Liver (tissue), 9 donors: ENCODE data around the gene SPATS2L. TPM values are rescaled to one million over a fixed set of nuclear protein-coding genes. Genes with fewer than 3 reads are reported as not detected.

ENCODE experiments used
- DNase-seq: peaks from one replicate; pipeline ENCODE4 v3.0.0-alpha.2; 2017; ENCODE audit warnings: low spot score
- H3K27ac ChIP-seq, 2 donors: one replicate each; pipeline ENCODE4 v1.7.0; 2013; ENCODE audit warnings: inconsistent platforms in 2 of 2, low read length in 2 of 2, control low read depth in 1 of 2, low read depth in 1 of 2, mild to moderate bottlenecking in 1 of 2
- H3K27me3 ChIP-seq, 4 donors: one replicate each; pipeline versions ENCODE4 v1.6.1 to v1.7.0; 2013; ENCODE audit warnings: low read length in 3 of 4, inconsistent platforms in 1 of 4, mild to moderate bottlenecking in 1 of 4, moderate library complexity in 1 of 4; ENCODE audit not compliant: control insufficient read depth in 4 of 4, insufficient read depth in 4 of 4
- H3K36me3 ChIP-seq, 4 donors: one replicate each; pipeline versions ENCODE4 v1.6.1 to v1.7.0; 2013; ENCODE audit warnings: low read length in 3 of 4, mild to moderate bottlenecking in 3 of 4, low read depth in 1 of 4, moderate library complexity in 1 of 4; ENCODE audit not compliant: control insufficient read depth in 4 of 4, insufficient read depth in 3 of 4
- H3K4me1 ChIP-seq, 4 donors: one replicate each; pipeline versions ENCODE4 v1.6.1 to v1.7.0; 2013; ENCODE audit warnings: low read length in 3 of 4, mild to moderate bottlenecking in 3 of 4, moderate library complexity in 1 of 4; ENCODE audit not compliant: control insufficient read depth in 4 of 4, insufficient read depth in 4 of 4
- H3K4me3 ChIP-seq, 3 donors: one replicate each; pipeline versions ENCODE4 v1.6.1 to v1.7.0; 2013; ENCODE audit warnings: low read length in 3 of 3, control low read depth in 1 of 3, low read depth in 1 of 3, mild to moderate bottlenecking in 1 of 3
- H3K9ac ChIP-seq, 2 donors: one replicate each; pipeline ENCODE4 v1.7.0; 2013; ENCODE audit warnings: low read length in 2 of 2, mild to moderate bottlenecking in 2 of 2, moderate library complexity in 2 of 2, control low read depth in 1 of 2, low read depth in 1 of 2
- H3K9me3 ChIP-seq, 4 donors: one replicate each; pipeline versions ENCODE4 v1.6.1 to v1.7.0; 2013; ENCODE audit warnings: low read length in 3 of 4; ENCODE audit not compliant: control insufficient read depth in 4 of 4
- ATF3 ChIP-seq: IDR thresholded peaks from 2 replicates; pipeline ENCODE4 v1.6.1; 2016; ENCODE audit warnings: antibody characterized with exemption
- CTCF ChIP-seq: fragments of 150-350 bp; IDR thresholded peaks from 2 replicates; pipeline ENCODE4 v1.5.1; 2017; ENCODE audit warnings: improper control_type of control experiment, low read depth, low read length; ENCODE audit not compliant: missing input control
- EGR1 ChIP-seq, 2 donors: IDR thresholded peaks; 2 replicates each; pipeline ENCODE4 v1.6.1; 2016 to 2018; ENCODE audit warnings: antibody characterized with exemption in 2 of 2, low read depth in 2 of 2
- FOXA1 ChIP-seq: IDR thresholded peaks from 2 replicates; pipeline ENCODE4 v1.6.1; 2016; ENCODE audit warnings: antibody characterized with exemption
- FOXA2 ChIP-seq: IDR thresholded peaks from 2 replicates; pipeline ENCODE4 v1.6.1; 2016; ENCODE audit warnings: antibody characterized with exemption
- GABPA ChIP-seq, 2 donors: IDR thresholded peaks in 1 of 2; conservative IDR thresholded peaks in 1 of 2; 2 replicates each; pipeline ENCODE4 v1.6.1; 2016; ENCODE audit warnings: antibody characterized with exemption in 2 of 2, mild to moderate bottlenecking in 1 of 2, moderate library complexity in 1 of 2
- HNF4A ChIP-seq, 2 donors: conservative IDR thresholded peaks; 2 replicates each; pipeline ENCODE4 v1.6.1; 2016; ENCODE audit warnings: antibody characterized with exemption in 2 of 2, mild to moderate bottlenecking in 2 of 2
- HNF4G ChIP-seq: IDR thresholded peaks from 2 replicates; pipeline ENCODE4 v1.6.1; 2016; ENCODE audit warnings: antibody characterized with exemption
- JUND ChIP-seq, 2 donors: IDR thresholded peaks; 2 replicates each; pipeline ENCODE4 v1.6.1; 2016; ENCODE audit warnings: antibody characterized with exemption in 2 of 2
- MAX ChIP-seq: IDR thresholded peaks from 2 replicates; pipeline ENCODE4 v1.6.1; 2016; ENCODE audit warnings: antibody characterized with exemption
- NR2F2 ChIP-seq: IDR thresholded peaks from 2 replicates; pipeline ENCODE4 v1.6.1; 2016; ENCODE audit warnings: antibody characterized with exemption
- RAD21 ChIP-seq, 2 donors: IDR thresholded peaks; 2 replicates each; pipeline ENCODE4 v1.6.1; 2016; ENCODE audit warnings: antibody characterized with exemption in 2 of 2, mild to moderate bottlenecking in 2 of 2
- REST ChIP-seq: IDR thresholded peaks from 2 replicates; pipeline ENCODE4 v1.6.1; 2016; ENCODE audit warnings: antibody characterized with exemption, mild to moderate bottlenecking
- RXRA ChIP-seq, 2 donors: IDR thresholded peaks; 2 replicates each; pipeline ENCODE4 v1.6.1; 2017 to 2018; ENCODE audit warnings: antibody characterized with exemption in 2 of 2, mild to moderate bottlenecking in 1 of 2
- SP1 ChIP-seq: IDR thresholded peaks from 2 replicates; pipeline ENCODE4 v1.6.1; 2018; ENCODE audit warnings: antibody characterized with exemption, mild to moderate bottlenecking
- TAF1 ChIP-seq: conservative IDR thresholded peaks from 2 replicates; pipeline ENCODE4 v1.6.1; 2016; ENCODE audit warnings: antibody characterized with exemption, mild to moderate bottlenecking
- YY1 ChIP-seq: IDR thresholded peaks from 2 replicates; pipeline ENCODE4 v1.6.1; 2016; ENCODE audit warnings: antibody characterized with exemption, mild to moderate bottlenecking
- ZBTB33 ChIP-seq: IDR thresholded peaks from 2 replicates; pipeline ENCODE4 v1.6.1; 2016; ENCODE audit warnings: antibody characterized with exemption
- WGBS: extraction: QIAGEN DNeasy Blood & Tissue Kit; methylation state at CpG from one replicate; pipeline ENCODE4 v1.1.7; 2013; 5-methylcytosine and 5-hydroxymethylcytosine counted together
- polyA plus RNA-seq, 2 donors: library from polyadenylated mRNA; stranded (reverse) in 1 of 2; unstranded in 1 of 2; fragments of 200-250 nt in 1 of 2; fragments of >200 nt in 1 of 2; fragmentation: Nextera tagmentation in 1 of 2; extraction: Ambion mirVana in 1 of 2; gene quantifications; one replicate each; pipeline versions ENCODE4 v1.2.1 to v1.2.3, GENCODE V29; 2013 to 2015
- total RNA-seq, 2 donors: library from RNA; depleted of rRNA; stranded (reverse); fragments of >200 nt; gene quantifications; one replicate each; pipeline ENCODE4 v1.2.3, GENCODE V29; 2014
- donor health status: healthy.
- donor health status: healthy.
- donor health status: healthy.
- donor health status: healthy.
- donor health status: healthy.

Gene SPATS2L
- total and polyA plus RNA-seq, 4 donors = 31.4 to 49.9 (median 42.4) TPM

- TF ChIP-seq GABPA (IDR thresholded peaks at IDR 0.05 in 1 of 2, conservative IDR thresholded peaks at IDR 0.05 in 1 of 2) (no peak), RAD21 (IDR thresholded peaks at IDR 0.05) (no peak), HNF4A (conservative IDR thresholded peaks at IDR 0.05) (no peak), YY1 (no peak), ATF3 (no peak), SP1 (no peak), REST (no peak), RXRA (IDR thresholded peaks at IDR 0.05) (no peak), HNF4G (no peak), CTCF (no peak), FOXA1 (no peak), EGR1 (IDR thresholded peaks at IDR 0.05; ENCODE audit: low read depth in 2 of 2) (no peak), NR2F2 (no peak), JUND (IDR thresholded peaks at IDR 0.05) (no peak), ZBTB33 (no peak), FOXA2 (no peak), MAX (no peak), TAF1 (no peak)
- no peak overlapping the region for H3K9ac ChIP-seq
- H3K4me1 ChIP-seq = peaks cover 0 to 2% (median 0%) of the 10 kb centered on the region in 4 donors
- no peaks in the 10 kb centered on the region for H3K27me3 ChIP-seq
- WGBS = 94% methylated on average over 13 of the region's 13 CpGs
- no peak for DNase-seq
- no peak overlapping the region for H3K27ac ChIP-seq
- no peaks in the 10 kb centered on the region for H3K9me3 ChIP-seq
- H3K36me3 ChIP-seq = peaks cover 15 to 51% (median 48%) of the 10 kb centered on the region in 4 donors
- H3K4me3 ChIP-seq = no peak overlapping the region
Measured at GRCh38 chr2:200469708-200470211, 163.3 kb downstream of the SPATS2L start.
